Parietal lobe (tissue), 2 donors: ENCODE results near the gene PDGFC. TPM values are rescaled to one million over a fixed set of nuclear protein-coding genes. Genes with fewer than 3 reads are reported as not detected.

Experiments
- small RNA-seq: library from RNA; depleted of rRNA; stranded (forward); fragments of <200 nt; gene quantifications from one replicate; pipeline ENCODE3, GENCODE V24; 2014; ENCODE audit warnings: low replicate concordance
- total RNA-seq: library from RNA; depleted of rRNA; stranded (reverse); fragments of >200 nt; gene quantifications from one replicate; pipeline ENCODE4 v1.2.3, GENCODE V29; 2014

Gene PDGFC
- total RNA-seq, result 36.0 TPM

GRCh38 chr4:156971676-156972378 is at the start of gene PDGFC:
Gene PDGFC (minus strand): TSS chr4:156971799. CDS start chr4:156970903, 896 bp downstream.

Small RNA genes within 50 kb of the gene (small RNA-seq; reads per million reads assigned to genes)
- not detected for gene AC092608.2

Other genes starting within 250 kb of the PDGFC start
- 37.9 TPM for gene GLRB, start 104.4 kb upstream of the PDGFC start, total RNA-seq
- 617 TPM for gene GRIA2, start 248.9 kb upstream of the PDGFC start, total RNA-seq